Muscle layer of colon (tissue), 2 donors: ENCODE results near the gene BPIFA2.

Source experiments
- H3K27ac ChIP-seq: one replicate; pipeline ENCODE4 v1.7.0; 2013; ENCODE audit warnings: low read depth, mild to moderate bottlenecking, low read length, moderate library complexity
- H3K27me3 ChIP-seq, 2 donors: one replicate each; pipeline ENCODE4 v1.7.0; 2013; ENCODE audit warnings: low read length in 2 of 2, mild to moderate bottlenecking in 2 of 2; ENCODE audit not compliant: insufficient read depth in 2 of 2, control insufficient read depth in 1 of 2
- H3K36me3 ChIP-seq: one replicate; pipeline ENCODE4 v1.7.0; 2013; ENCODE audit warnings: mild to moderate bottlenecking, low read length; ENCODE audit not compliant: insufficient read depth
- H3K4me1 ChIP-seq: one replicate; pipeline ENCODE4 v1.7.0; 2013; ENCODE audit warnings: mild to moderate bottlenecking, low read length; ENCODE audit not compliant: insufficient read depth
- H3K4me3 ChIP-seq, 2 donors: one replicate each; pipeline ENCODE4 v1.7.0; 2013; ENCODE audit warnings: low read length in 2 of 2, low read depth in 1 of 2, mild to moderate bottlenecking in 1 of 2, moderate library complexity in 1 of 2
- H3K9ac ChIP-seq: one replicate; pipeline ENCODE4 v1.7.0; 2013; ENCODE audit warnings: low read length
- H3K9me3 ChIP-seq: one replicate; pipeline ENCODE4 v1.7.0; 2013; ENCODE audit warnings: mild to moderate bottlenecking, low read length
- donor health status: abdominal sarcoma.
- donor health status: Adenocarcinoma of cecum.

Gene BPIFA2

DNA sequence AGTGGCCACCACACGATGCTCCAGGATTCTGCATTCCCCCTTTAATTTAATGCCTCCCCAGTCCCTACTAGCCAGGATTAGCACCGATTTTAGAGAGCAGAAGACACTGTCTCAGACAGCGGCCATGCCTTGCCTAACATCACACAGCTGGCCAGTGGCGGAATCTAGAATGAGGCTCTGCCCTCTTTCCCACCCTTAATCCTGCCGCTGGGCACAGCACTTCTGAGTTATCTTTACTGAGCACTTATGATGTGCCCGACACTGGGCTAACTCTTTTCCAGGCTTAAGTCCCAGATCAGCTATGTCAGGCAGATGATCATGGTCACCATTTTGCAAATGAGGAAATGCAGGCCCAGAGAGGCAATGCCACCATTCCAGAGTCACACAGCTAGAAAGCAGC lies 5.6 kb upstream of the BPIFA2 start:
- H3K4me1 ChIP-seq = no peaks in the 10 kb centered on the region
- H3K4me3 ChIP-seq = no peak overlapping the region
- no peaks in the 10 kb centered on the region for H3K36me3 ChIP-seq
- no peak overlapping the region for H3K9ac ChIP-seq
- no peak overlapping the region for H3K27ac ChIP-seq
- H3K9me3 ChIP-seq = no peaks in the 10 kb centered on the region
- H3K27me3 ChIP-seq = no peaks in the 10 kb centered on the region

DNA sequence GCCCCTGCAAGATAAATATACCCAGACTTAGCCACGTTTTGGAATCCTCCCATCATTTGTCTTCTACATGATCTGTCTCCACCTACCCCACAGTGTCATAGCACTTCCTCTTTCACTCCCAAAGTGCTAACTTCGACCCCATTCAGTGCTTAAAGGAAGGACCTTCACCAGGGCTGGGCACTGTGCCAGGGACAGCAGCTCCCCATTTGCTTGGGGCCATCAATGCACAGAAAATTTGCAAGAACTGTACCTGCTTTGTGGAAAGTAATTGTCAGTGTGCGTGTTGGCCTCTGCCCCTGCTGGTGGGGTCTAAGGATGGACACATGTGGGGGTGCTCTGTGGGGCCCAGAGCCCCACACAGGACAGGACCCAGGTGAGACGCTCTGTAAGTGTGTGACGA lies 5.2 kb upstream of the BPIFA2 start:
- H3K9me3 ChIP-seq = no peaks in the 10 kb centered on the region
- H3K9ac ChIP-seq = no peak overlapping the region
- no peaks in the 10 kb centered on the region for H3K27me3 ChIP-seq
- no peak overlapping the region for H3K4me3 ChIP-seq
- no peak overlapping the region for H3K27ac ChIP-seq
- H3K36me3 ChIP-seq = no peaks in the 10 kb centered on the region
- no peaks in the 10 kb centered on the region for H3K4me1 ChIP-seq

DNA sequence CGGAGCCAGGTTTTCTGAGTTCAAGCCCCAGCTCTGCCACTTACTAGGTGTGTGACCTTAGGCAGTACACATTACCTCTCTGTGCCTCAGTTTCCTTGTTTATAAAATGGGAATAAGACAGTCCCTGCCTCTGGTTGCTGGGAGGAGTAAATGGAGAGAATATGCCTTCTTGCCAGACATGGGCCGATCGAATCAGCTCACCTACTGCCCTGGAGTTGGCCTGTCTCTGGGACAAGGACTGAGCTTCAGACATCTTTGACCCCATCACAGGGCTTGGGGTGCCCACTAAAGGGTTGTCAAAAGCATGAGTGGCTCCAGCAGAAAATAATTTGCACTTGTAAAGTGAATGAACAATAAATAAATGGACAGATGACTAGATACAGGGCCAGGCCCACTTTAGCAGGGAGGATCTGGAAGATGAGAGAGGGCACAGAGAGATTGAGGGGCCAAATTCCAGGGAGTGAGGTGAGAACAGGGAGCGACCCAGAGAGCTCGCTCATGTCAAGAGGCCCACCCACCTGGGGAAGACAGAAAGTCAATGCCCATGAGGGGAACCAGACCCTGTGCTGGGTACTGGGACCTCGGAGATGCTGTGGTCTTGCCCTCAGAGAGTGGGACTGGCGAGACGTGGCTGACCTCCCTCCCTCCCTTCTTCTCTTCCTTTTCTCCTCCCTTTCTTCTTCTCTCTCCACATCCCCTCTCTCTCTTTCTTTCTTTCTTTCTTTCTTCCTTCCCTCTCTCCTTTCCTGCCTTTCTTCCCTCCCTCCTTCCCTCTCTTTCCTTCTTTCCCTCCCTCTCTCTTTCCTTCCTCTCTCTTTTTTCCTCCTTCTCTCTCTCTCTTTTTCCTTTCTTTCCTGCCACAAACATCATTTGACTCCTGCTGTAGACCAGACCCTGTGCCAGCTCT lies 3.9 kb upstream of the BPIFA2 start:
- H3K4me3 ChIP-seq = no peak overlapping the region
- no peaks in the 10 kb centered on the region for H3K27me3 ChIP-seq
- no peaks in the 10 kb centered on the region for H3K4me1 ChIP-seq
- H3K27ac ChIP-seq = no peak overlapping the region
- no peak overlapping the region for H3K9ac ChIP-seq
- H3K36me3 ChIP-seq = no peaks in the 10 kb centered on the region
- H3K9me3 ChIP-seq = no peaks in the 10 kb centered on the region

DNA sequence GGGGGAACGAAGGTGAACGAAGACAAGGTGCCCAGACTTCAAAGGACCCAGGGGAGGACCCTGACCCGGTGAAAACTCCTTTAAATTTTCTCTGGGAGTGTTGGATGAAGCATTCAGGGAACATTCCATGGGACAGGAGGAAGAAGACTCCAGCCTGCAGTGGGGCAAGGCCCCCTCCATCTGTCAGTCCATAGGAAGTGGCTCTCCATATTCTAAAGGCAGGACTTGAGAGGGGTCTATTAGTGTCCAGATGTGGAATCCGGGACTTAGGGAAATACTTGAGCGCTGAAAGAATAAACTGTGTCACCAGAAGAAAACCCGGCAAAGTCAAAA lies 3.2 kb upstream of the BPIFA2 start:
- Histone ChIP-seq H3K27ac (no peak overlapping the region), H3K4me1 (no peaks in the 10 kb centered on the region), H3K27me3 (no peaks in the 10 kb centered on the region), H3K9me3 (no peaks in the 10 kb centered on the region), H3K36me3 (no peaks in the 10 kb centered on the region), H3K4me3 (no peak overlapping the region), H3K9ac (no peak overlapping the region)

DNA sequence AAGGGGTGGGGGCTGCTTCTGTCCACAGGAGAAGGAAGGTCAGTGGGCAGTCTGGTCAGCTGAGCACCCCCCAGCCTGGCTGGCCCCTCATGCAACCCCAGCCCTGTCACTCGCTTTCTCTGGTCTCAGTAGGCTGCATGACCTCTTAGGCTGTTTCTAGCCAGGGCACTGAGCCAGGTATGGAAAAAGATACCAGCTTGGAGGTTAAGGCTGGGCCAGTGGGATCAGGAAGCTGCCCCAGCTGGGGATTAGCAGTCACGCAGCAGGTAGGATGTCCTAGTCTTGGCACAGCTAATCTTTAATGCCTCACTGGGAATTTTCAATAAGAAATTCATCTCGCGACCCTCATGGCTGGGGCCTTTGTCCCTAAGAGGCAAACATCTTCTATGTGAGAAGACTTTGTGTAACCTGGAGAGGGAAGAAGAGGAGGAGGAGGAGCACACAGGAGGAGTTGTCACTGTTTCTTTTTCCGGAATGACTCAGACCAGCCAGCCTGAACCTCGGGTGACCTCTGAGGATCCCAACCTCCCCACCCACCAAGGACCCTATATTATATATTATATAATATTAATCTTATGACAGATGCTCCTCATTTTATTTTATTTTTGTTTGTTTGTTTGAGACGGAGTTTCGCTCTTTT lies 2.4 kb upstream of the BPIFA2 start:
- H3K36me3 ChIP-seq = no peaks in the 10 kb centered on the region
- no peaks in the 10 kb centered on the region for H3K27me3 ChIP-seq
- no peak overlapping the region for H3K9ac ChIP-seq
- H3K9me3 ChIP-seq = no peaks in the 10 kb centered on the region
- H3K4me3 ChIP-seq = no peak overlapping the region
- no peaks in the 10 kb centered on the region for H3K4me1 ChIP-seq
- no peak overlapping the region for H3K27ac ChIP-seq

DNA sequence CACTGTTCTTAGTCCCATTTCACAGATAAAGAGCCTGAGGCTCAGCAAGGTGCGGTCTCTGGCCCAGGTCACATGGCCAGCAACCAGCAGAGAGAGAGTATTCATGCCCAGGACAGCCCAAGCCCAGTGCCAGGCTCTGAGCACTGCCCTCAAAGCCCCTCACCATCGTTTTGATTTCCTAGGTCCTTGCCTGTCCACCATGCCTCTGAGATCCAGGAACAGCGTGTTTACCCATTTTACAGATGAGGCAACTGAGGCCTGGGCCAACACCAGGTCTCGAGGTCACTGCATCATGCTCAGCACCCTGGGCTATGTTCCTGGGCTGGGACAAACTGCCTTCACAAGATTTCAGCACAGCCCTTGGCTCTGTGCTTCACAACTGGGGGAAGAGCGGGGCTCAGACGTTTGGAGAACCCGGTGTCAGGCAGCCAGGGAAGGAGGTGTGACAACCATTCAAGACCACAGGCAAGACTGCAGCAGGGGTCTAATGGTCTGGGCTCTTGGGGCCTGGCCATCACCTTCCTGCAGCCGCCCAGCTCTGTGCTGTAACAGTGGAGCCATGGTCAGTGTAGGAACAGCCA lies 1.3 kb upstream of the BPIFA2 start:
- no peak overlapping the region for H3K27ac ChIP-seq
- no peak overlapping the region for H3K4me3 ChIP-seq
- no peak overlapping the region for H3K9ac ChIP-seq
- H3K9me3 ChIP-seq = no peaks in the 10 kb centered on the region
- H3K27me3 ChIP-seq = no peaks in the 10 kb centered on the region
- no peaks in the 10 kb centered on the region for H3K36me3 ChIP-seq
- no peaks in the 10 kb centered on the region for H3K4me1 ChIP-seq

DNA sequence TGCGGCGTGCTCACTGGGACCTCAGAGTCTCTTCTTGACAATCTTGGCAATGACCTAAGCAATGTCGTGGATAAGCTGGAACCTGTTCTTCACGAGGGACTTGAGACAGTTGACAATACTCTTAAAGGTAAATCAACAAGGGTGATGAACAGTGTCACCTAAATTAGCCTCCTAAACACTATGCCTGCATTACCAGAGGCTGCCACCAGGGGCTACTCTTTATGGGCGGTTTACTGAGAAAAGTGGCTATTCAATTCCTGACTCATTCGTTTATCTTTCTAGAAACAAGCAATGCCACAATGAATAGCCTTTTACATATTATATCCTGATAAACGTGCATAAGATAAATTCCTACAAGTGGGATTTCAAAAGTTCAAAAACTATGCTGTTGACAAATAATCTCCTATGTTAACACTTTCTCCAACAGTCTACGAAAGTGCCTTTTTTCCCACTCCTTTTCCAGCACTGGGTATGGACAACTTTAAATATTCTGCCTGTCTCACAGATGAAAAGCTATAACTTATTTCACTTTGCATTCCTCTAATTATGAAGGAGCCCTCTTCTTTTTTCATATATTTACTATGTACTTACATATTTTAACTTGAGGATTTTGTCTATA lies 1.3 kb downstream of the BPIFA2 start:
- no peaks in the 10 kb centered on the region for H3K27me3 ChIP-seq
- no peak overlapping the region for H3K27ac ChIP-seq
- H3K4me3 ChIP-seq = no peak overlapping the region
- no peaks in the 10 kb centered on the region for H3K9me3 ChIP-seq
- H3K36me3 ChIP-seq = no peaks in the 10 kb centered on the region
- no peak overlapping the region for H3K9ac ChIP-seq
- no peaks in the 10 kb centered on the region for H3K4me1 ChIP-seq

DNA sequence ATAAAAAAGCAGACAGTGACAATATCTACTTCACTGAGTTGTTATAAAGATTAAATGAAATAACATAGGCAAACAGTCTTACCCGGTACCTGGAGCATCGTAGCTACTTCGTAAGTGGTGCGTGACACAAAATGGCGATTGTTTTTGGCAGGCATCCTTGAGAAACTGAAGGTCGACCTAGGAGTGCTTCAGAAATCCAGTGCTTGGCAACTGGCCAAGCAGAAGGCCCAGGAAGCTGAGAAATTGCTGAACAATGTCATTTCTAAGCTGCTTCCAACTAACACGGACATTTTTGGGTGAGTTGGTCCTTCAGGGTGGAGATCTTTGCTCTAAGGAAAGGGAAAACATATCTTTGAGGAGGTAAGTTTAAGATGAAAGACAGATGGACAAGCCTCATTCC lies 4.8 kb downstream of the BPIFA2 start:
- Histone ChIP-seq H3K4me3 (no peak overlapping the region), H3K9me3 (no peaks in the 10 kb centered on the region), H3K27ac (no peak overlapping the region), H3K4me1 (no peaks in the 10 kb centered on the region), H3K9ac (no peak overlapping the region), H3K27me3 (no peaks in the 10 kb centered on the region), H3K36me3 (no peaks in the 10 kb centered on the region)

DNA sequence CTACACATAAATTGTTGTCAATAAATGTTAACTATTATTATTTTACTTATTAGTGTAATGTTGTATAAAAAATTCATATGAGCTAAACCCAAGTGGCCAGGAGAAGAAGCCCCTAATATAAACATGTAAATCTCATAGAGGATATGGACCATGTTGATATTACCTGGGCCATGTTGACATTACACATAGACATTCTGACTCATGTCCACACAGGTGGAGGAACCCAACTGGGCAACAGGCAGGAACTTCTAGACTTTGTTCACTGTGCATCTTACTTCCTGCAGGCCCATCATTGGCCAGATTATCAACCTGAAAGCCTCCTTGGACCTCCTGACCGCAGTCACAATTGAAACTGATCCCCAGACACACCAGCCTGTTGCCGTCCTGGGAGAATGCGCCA lies 7.2 kb downstream of the BPIFA2 start:
- Histone ChIP-seq H3K9me3 (no peaks in the 10 kb centered on the region), H3K4me1 (no peaks in the 10 kb centered on the region), H3K27ac (no peak overlapping the region), H3K9ac (no peak overlapping the region), H3K27me3 (no peaks in the 10 kb centered on the region), H3K36me3 (no peaks in the 10 kb centered on the region), H3K4me3 (no peak overlapping the region)

DNA sequence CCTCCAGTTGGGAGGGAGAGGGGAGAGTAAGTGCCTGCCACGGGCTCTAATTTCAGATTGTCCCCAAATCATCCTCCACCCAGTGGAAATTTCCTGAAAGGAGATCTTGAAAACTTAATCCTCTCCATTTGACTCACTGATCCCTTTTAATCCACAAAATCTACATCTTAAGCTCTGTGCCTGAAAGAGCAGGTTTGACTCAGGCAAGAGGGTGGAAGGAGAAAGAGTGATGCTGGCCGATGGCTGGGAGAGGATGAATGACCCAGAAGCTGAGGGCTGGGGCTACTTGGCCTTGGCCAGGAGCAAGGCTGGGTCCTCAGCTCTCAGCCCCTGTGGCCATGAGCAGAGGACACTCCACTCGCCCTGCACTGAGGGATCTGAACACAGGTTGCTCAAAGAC lies 8.1 kb downstream of the BPIFA2 start:
- no peak overlapping the region for H3K9ac ChIP-seq
- no peak overlapping the region for H3K4me3 ChIP-seq
- H3K27me3 ChIP-seq = no peaks in the 10 kb centered on the region
- H3K9me3 ChIP-seq = no peaks in the 10 kb centered on the region
- no peaks in the 10 kb centered on the region for H3K36me3 ChIP-seq
- H3K27ac ChIP-seq = no peak overlapping the region
- no peaks in the 10 kb centered on the region for H3K4me1 ChIP-seq

DNA sequence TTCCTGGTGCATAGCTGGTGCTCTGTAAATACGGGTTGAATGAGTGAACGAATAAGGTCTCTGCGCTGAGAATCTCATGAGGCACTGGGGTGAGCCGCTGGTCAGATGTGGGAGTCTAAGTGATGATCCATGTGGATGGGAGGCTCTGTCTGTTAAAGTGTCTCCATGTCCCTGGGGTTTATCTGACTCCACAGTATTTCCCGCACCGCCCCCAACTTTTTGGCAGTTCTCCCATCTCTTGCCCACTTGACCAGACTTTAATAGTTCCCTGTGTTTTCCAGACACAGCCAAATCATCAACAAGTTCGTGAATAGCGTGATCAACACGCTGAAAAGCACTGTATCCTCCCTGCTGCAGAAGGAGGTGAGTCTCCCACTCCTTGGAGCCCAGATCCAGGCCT lies 9.9 kb downstream of the BPIFA2 start:
- H3K9ac ChIP-seq = no peak overlapping the region
- H3K27me3 ChIP-seq = no peaks in the 10 kb centered on the region
- no peak overlapping the region for H3K4me3 ChIP-seq
- no peaks in the 10 kb centered on the region for H3K9me3 ChIP-seq
- H3K4me1 ChIP-seq = no peaks in the 10 kb centered on the region
- H3K36me3 ChIP-seq = no peaks in the 10 kb centered on the region
- H3K27ac ChIP-seq = no peak overlapping the region
